HFFc6 (cell line): ENCODE measurements around the gene ZNF555. TPM values are rescaled to one million over a fixed set of nuclear protein-coding genes. Genes with fewer than 3 reads are reported as not detected.

Experiments
- DNase-seq: peaks from one replicate; pipeline ENCODE4 v3.0.0-alpha.2; 2018
- H3K27ac Mint-ChIP-seq: 2 replicates; pipeline ENCODE4 v1.8.0; 2020; ENCODE audit warnings: mild to moderate bottlenecking, mixed read lengths
- H3K27me3 Mint-ChIP-seq: 2 replicates; pipeline ENCODE4 v1.8.0; 2021; ENCODE audit warnings: mild to moderate bottlenecking, moderate library complexity, mixed read lengths; ENCODE audit not compliant: insufficient read depth
- H3K36me3 Mint-ChIP-seq: 2 replicates; pipeline ENCODE4 v1.8.0; 2021; ENCODE audit warnings: low read depth, mixed read lengths
- H3K4me1 Mint-ChIP-seq: 2 replicates; pipeline ENCODE4 v1.8.0; 2020; ENCODE audit warnings: low read depth, mixed read lengths
- H3K4me3 Mint-ChIP-seq: 2 replicates; pipeline ENCODE4 v1.8.0; 2020; ENCODE audit warnings: mild to moderate bottlenecking, moderate library complexity, mixed read lengths
- H3K9me3 Mint-ChIP-seq: 2 replicates; pipeline ENCODE4 v1.8.0; 2020; ENCODE audit warnings: mild to moderate bottlenecking, mixed read lengths
- total RNA-seq, 6 experiments: library from RNA; stranded (reverse); fragmentation: NEBNext Ultra II Directional; extraction: Animal tissue kit (Norgen Biotek cat#: 25700); gene quantifications; 2 replicates in 1 of 6; 3 replicates in 5 of 6; pipeline ENCODE4 v1.2.3, GENCODE V29; 2021
- TF ChIP-seq, protein P1 (sequence below): fragments of 200-600 bp; sonication (generic); IDR thresholded peaks from 2 replicates; pipeline ENCODE4 v1.5.0; 2021; ENCODE audit warnings: antibody characterized with exemption, mild to moderate bottlenecking

The ZNF555 gene
- total RNA-seq, 6 experiments from 2014 or later = 3.7 to 5.6 (median 3.8) TPM

DNA sequence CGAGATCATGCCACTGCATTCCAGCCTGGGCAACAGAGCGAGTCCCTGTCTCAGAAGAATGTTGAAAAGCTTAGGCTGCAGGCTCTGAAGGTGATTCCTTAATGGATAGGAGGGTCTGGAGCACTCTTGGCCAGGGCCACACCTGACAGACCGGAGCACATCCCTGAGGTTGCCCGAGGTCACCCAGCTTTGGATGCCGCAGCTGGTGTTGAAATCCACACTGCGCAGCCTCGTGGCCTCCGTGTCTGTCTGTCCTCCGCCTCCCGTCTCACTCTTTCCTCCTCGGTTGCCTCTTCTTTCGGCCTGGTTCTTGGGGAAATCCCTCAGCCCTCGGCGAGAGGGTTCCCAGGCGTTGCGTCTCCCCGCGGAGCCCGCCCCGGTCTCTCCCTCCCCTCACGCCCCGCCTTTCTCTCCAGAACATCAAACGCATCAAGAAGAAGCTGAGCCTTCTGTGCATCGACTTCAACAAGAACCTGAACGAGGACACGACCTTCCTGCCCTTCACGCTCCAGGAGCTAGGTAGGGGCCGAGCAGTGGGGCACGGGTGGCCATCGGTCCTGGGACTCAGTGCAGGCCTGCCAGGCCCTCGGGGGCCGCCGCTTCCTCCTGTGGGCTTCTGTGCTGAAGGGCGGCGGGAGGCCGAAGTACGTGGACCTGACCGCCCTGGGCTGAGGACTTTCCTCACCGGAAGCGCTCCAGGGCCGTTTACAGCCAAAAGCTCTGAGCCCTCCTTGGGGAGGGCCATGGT is 41.8 kb upstream of the ZNF555 start:
- peak overlapping the region; percentile 40; the same call in 1 of the 2 replicates for H3K27ac Mint-ChIP-seq
- peaks cover 2% of the 10 kb centered on the region for H3K27me3 Mint-ChIP-seq
- TF ChIP-seq, protein P1, sequence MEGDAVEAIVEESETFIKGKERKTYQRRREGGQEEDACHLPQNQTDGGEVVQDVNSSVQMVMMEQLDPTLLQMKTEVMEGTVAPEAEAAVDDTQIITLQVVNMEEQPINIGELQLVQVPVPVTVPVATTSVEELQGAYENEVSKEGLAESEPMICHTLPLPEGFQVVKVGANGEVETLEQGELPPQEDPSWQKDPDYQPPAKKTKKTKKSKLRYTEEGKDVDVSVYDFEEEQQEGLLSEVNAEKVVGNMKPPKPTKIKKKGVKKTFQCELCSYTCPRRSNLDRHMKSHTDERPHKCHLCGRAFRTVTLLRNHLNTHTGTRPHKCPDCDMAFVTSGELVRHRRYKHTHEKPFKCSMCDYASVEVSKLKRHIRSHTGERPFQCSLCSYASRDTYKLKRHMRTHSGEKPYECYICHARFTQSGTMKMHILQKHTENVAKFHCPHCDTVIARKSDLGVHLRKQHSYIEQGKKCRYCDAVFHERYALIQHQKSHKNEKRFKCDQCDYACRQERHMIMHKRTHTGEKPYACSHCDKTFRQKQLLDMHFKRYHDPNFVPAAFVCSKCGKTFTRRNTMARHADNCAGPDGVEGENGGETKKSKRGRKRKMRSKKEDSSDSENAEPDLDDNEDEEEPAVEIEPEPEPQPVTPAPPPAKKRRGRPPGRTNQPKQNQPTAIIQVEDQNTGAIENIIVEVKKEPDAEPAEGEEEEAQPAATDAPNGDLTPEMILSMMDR = no peak
- no peaks in the 10 kb centered on the region for H3K9me3 Mint-ChIP-seq
- no peak overlapping the region for H3K4me3 Mint-ChIP-seq
- no peak for DNase-seq
- H3K36me3 Mint-ChIP-seq = peaks cover 24% of the 10 kb centered on the region
- no peaks in the 10 kb centered on the region for H3K4me1 Mint-ChIP-seq

DNA sequence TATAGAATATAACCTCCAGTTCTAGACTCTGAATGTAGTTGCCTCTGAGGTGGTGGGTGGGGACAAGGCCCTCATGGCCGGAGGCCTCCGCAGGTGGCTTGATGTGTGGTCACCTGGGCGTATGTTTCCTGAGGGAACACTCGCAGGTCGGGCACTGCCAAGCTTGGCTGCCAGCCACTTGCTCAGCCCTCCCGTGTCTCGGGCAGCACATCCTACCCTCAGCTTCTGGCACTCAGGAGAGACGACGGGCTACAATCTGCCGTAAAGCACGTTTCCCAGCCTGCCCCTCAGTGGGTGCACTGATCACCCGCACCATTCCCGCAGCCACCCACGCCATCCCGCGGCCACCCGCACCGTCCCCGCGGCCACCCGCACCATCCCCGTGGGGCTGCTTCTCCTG is 40.8 kb upstream of the ZNF555 start:
- Mint-ChIP-seq H3K9me3 (no peaks in the 10 kb centered on the region), H3K27me3 (peaks cover 2% of the 10 kb centered on the region), H3K4me3 (no peak overlapping the region), H3K27ac (no peak overlapping the region), H3K4me1 (no peaks in the 10 kb centered on the region), H3K36me3 (peaks cover 32% of the 10 kb centered on the region)
- DNase-seq = no peak
- TF ChIP-seq, protein P1 = no peak

DNA sequence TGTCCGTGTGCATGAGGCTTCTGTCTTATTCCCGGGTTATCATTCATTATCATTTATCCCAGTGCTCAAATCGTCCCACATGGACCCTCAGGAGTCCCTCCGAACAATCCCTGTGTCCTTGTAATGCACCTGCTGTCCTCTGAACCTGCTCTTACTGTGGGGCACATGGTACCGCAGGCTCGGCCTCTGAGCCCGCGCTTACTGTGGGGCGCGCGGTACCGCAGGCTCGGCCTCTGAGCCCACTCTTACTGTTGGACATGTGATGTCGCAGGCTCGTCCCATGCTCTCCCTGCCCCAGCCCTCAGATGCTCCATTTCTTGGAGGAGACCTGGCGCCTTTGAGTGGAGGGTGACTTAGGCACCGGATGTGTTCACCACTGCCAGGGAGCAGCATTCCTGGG is 38.4 kb upstream of the ZNF555 start:
- H3K9me3 Mint-ChIP-seq = no peaks in the 10 kb centered on the region
- no peak for DNase-seq
- H3K4me3 Mint-ChIP-seq = no peak overlapping the region
- TF ChIP-seq, protein P1 = no peak
- H3K36me3 Mint-ChIP-seq = peaks cover 32% of the 10 kb centered on the region
- no peaks in the 10 kb centered on the region for H3K4me1 Mint-ChIP-seq
- H3K27ac Mint-ChIP-seq = no peak overlapping the region
- peaks cover 2% of the 10 kb centered on the region for H3K27me3 Mint-ChIP-seq

DNA sequence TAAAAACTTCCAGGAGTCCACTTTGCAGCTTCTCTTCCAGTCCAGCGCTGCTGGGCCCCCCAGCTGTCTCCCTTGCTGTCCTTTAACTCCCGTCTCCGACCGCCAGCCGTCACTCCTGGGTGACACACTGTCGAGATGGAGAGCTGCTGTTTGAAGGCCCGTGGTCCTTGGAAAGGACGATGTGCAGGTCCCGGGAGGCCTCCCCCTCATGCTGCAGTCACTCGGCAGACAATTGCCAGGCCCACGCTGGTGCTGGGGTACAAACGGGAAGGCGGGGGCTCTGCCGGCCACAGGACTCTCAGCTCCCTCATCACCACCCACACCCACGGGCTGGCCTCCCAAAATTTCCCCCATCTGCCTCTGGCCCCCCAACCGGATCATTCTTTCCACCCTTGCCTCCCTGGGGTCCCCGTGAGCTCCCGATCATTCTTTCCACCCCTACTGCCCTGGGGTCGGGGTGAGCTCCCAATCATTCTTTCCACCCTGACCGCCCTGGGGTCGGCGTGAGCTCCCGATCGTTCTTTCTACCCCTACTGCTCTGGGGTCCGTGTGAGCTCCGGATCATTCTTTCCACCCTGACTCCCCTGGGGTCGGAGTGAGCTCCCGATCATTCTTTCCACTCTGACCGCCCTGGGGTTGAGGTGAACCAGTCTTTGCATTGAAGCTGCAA is 37.7 kb upstream of the ZNF555 start:
- peaks cover 33% of the 10 kb centered on the region for H3K36me3 Mint-ChIP-seq
- H3K27me3 Mint-ChIP-seq = peaks cover 2% of the 10 kb centered on the region
- H3K9me3 Mint-ChIP-seq = no peaks in the 10 kb centered on the region
- no peak overlapping the region for H3K27ac Mint-ChIP-seq
- H3K4me3 Mint-ChIP-seq = no peak overlapping the region
- H3K4me1 Mint-ChIP-seq = no peaks in the 10 kb centered on the region
- DNase-seq = no peak
- TF ChIP-seq, protein P1 = no peak

GRCh38 chr19:2804156-2805004 is 36.9 kb upstream of the ZNF555 start:
- Mint-ChIP-seq H3K36me3 (peaks cover 39% of the 10 kb centered on the region), H3K27ac (no peak overlapping the region), H3K27me3 (peaks cover 2% of the 10 kb centered on the region), H3K4me3 (no peak overlapping the region), H3K9me3 (no peaks in the 10 kb centered on the region), H3K4me1 (no peaks in the 10 kb centered on the region)
- no peak for DNase-seq
- TF ChIP-seq, protein P1 = no peak
